ENCODE data around the gene UBE2B.

Gene UBE2B

GRCh38 chr5:134398609-134399155 is 27.3 kb downstream of the UBE2B start:
- TF ChIP-seq, protein P1, sequence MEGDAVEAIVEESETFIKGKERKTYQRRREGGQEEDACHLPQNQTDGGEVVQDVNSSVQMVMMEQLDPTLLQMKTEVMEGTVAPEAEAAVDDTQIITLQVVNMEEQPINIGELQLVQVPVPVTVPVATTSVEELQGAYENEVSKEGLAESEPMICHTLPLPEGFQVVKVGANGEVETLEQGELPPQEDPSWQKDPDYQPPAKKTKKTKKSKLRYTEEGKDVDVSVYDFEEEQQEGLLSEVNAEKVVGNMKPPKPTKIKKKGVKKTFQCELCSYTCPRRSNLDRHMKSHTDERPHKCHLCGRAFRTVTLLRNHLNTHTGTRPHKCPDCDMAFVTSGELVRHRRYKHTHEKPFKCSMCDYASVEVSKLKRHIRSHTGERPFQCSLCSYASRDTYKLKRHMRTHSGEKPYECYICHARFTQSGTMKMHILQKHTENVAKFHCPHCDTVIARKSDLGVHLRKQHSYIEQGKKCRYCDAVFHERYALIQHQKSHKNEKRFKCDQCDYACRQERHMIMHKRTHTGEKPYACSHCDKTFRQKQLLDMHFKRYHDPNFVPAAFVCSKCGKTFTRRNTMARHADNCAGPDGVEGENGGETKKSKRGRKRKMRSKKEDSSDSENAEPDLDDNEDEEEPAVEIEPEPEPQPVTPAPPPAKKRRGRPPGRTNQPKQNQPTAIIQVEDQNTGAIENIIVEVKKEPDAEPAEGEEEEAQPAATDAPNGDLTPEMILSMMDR (conservative IDR thresholded peaks at IDR 0.05; ENCODE audit: control insufficient read depth, insufficient read depth, low read depth, low read length), result no peak
- H3K4me3 ChIP-seq (ENCODE audit: control insufficient read depth, low read depth, low read length), result no peak overlapping the region
- no peak for DNase-seq (ENCODE audit: low read depth)

GRCh38 chr5:134403951-134404350 is 32.6 kb downstream of the UBE2B start:
- H3K4me3 ChIP-seq (ENCODE audit: control insufficient read depth, low read depth, low read length), result no peak overlapping the region
- DNase-seq (ENCODE audit: low read depth), result no peak
- TF ChIP-seq, protein P1 (conservative IDR thresholded peaks at IDR 0.05; ENCODE audit: control insufficient read depth, insufficient read depth, low read depth, low read length), result no peak

DNA sequence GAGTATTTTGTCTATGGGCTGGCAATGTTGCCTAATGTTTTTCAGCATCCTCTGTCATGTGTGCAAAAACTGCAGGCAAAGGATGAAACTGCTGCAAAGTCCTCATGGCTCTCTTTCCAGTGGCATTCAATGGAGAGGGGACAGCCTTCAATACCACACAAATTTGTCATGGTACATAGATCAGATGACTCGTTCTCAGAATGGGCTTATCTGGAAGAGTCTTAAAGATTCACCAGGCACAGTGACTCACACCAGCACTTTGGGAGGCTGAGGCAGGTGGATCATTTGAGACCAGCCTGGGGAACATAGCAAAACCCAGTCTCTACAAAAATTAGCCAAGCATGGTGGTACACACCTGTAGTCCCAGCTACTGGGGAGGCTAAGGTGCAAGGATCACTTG is 35.0 kb downstream of the UBE2B start:
- TF ChIP-seq, protein P1 (conservative IDR thresholded peaks at IDR 0.05; ENCODE audit: control insufficient read depth, insufficient read depth, low read depth, low read length), result no peak
- DNase-seq (ENCODE audit: low read depth), result peak; percentile 25
- no peak overlapping the region for H3K4me3 ChIP-seq (ENCODE audit: control insufficient read depth, low read depth, low read length)

DNA sequence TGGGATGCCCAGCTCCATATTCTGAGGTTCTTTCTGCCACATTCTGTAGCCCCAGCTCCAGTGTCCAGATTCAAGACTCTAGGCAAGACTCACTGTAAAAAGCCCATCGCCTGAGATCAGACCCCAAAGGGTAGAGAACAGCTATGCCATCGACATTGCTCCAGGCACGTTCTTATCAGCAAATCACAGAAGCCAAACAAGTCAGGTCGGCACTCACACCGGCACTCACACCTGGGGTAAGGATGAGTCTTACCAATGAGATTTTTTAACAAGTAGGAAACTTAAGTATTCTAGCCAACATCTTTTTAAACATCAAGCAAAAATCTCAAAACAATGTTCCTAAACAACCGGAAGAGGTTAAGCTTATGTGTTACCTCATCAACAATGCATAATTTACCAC is 38.0 kb downstream of the UBE2B start:
- TF ChIP-seq, protein P1 (conservative IDR thresholded peaks at IDR 0.05; ENCODE audit: control insufficient read depth, insufficient read depth, low read depth, low read length), result no peak
- DNase-seq (ENCODE audit: low read depth), result no peak
- H3K4me3 ChIP-seq (ENCODE audit: control insufficient read depth, low read depth, low read length), result no peak overlapping the region

DNA sequence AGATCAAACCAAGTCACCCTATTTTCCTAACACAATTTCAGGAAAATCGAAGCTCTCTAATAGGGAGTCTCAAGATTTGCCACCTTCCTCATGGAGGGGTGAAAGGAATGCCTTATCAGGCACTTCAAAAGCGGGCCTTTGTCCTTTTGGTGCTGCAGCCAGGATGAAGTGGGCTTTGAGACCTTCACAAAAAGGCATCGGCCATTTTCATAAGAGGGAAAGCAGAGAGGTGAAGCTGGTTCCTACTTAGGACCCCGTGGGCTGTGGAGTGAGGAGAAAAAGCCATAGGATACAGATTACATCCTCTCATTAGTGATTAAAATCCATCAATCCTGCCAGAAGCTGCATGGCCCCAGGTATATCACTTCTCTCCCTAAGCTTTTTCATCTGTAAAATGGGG is 39.5 kb downstream of the UBE2B start:
- peak overlapping the region; percentile 90 for H3K4me3 ChIP-seq (ENCODE audit: control insufficient read depth, low read depth, low read length)
- no peak for DNase-seq (ENCODE audit: low read depth)
- TF ChIP-seq, protein P1 (conservative IDR thresholded peaks at IDR 0.05; ENCODE audit: control insufficient read depth, insufficient read depth, low read depth, low read length), result no peak

DNA sequence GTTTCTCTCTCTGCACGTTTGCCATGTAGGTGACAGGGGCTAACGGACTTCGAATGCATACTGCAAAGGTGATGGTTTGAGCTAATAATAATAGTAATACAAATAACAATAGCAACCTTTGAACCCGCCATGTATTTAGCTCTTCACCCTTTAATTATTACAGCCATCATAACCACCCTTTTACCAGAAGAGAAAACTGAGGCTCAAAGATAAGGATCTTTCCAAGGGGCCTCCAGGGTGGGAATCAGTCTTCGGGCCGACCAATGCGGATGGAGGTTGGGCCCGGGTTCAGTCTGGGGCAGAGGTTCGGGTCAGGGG is 39.8 kb downstream of the UBE2B start:
- TF ChIP-seq, protein P1 (conservative IDR thresholded peaks at IDR 0.05; ENCODE audit: control insufficient read depth, insufficient read depth, low read depth, low read length), result no peak
- peak overlapping the region; percentile 90 for H3K4me3 ChIP-seq (ENCODE audit: control insufficient read depth, low read depth, low read length)
- no peak for DNase-seq (ENCODE audit: low read depth)
